ENCODE results near the gene TACC2.

TACC2 gene

DNA sequence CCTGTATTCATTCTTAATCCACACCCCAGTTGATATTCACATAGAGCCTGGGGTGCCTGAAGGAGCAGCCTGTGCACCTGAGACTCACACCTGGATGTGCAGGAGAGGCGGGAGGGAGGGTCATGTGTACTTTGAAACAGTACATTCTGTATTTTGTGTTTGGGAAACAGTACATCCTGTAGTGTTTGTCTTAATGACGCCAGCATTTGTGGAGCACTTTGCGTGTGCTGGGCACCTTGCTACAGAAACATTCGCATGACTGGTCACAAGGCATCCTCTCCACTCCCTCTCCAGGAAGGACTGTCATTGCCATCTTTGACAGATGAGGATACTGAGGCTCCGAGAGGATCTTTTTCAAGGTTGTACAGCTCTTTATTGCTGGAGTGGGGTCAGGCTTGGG, 132.1 kb downstream of the TACC2 start:
- no peak for DNase-seq (ENCODE audit: low spot score)

GRCh38 chr10:122122493-122122892, 133.5 kb downstream of the TACC2 start:
- DNase-seq (ENCODE audit: low spot score) = no peak

DNA sequence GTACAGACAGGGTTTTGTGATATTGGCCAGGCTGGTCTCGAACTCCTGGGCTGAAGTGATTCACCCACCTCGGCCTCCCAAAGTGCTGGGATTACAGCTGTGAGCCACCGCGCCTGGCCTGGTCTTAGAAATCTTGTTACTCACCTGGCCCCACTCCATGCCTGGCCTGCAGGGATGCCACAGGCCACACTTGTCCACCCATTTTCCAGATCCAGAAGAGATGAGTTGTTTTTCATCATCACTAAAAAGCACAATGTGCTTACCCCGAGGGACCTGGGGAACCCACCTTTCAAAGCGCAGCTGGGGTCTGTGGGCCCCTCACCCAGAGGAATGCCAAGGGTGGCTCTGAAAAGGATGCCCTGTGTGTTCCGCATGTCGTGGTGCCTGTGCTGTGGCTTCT, 134.2 kb downstream of the TACC2 start:
- DNase-seq (ENCODE audit: low spot score) = no peak

- DNase-seq (ENCODE audit: low spot score) = no peak
These were observed 135.4 kb downstream of the TACC2 start for GRCh38 chr10:122124342-122124741.

GRCh38 chr10:122124808-122125207, 135.8 kb downstream of the TACC2 start:
- no peak for DNase-seq (ENCODE audit: low spot score)

GRCh38 chr10:122126763-122127659, 138.0 kb downstream of the TACC2 start:
- DNase-seq (ENCODE audit: low spot score) = no peak

DNA sequence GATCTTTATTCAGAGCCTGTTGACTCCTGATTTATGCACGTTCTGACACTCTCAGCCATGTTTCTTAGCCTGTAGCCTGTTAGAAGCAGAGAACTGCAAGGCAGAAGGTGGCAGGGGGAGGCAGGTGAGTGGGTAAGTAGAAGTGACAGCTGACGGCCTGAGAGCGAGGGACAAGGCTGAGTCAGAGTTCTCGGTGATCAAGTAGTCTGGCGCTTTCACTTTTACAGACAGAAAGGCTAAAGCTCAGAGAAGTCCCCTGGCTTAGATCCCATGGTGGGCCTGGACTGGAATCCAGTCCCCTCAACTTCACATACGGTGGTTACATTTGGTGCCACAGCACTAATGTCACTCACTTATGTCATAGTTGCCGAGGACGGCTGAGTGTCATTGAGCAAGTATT, 139.0 kb downstream of the TACC2 start:
- no peak for DNase-seq (ENCODE audit: low spot score)

GRCh38 chr10:122128357-122128756, 139.4 kb downstream of the TACC2 start:
- no peak for DNase-seq (ENCODE audit: low spot score)

GRCh38 chr10:122130474-122131110, 141.6 kb downstream of the TACC2 start:
- DNase-seq (ENCODE audit: low spot score) = no peak

DNA sequence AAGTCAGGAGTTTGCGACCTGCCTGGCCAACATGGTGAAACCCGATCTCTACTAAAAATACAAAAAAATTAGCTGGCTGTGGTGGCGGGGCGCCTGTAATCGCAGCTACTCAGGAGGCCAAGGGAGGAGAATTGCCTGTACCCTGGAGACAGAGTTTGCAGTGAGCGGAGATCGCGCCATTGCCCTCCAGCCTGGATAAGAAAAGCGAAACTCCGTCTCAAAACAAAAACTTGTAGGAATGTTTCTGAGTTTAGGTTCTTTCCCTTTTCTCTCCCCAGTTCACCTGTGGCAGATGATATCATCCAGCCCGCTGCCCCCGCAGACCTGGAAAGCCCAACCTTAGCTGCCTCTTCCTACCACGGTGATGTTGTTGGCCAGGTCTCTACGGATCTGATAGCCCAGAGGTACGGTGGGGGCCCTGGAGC, 143.4 kb downstream of the TACC2 start:
- no peak for DNase-seq (ENCODE audit: low spot score)

- DNase-seq (ENCODE audit: low spot score) = no peak
These were observed 144.1 kb downstream of the TACC2 start for GRCh38 chr10:122132882-122133565.

- DNase-seq (ENCODE audit: low spot score) = no peak
These were observed 146.5 kb downstream of the TACC2 start for GRCh38 chr10:122135251-122136025.

DNA sequence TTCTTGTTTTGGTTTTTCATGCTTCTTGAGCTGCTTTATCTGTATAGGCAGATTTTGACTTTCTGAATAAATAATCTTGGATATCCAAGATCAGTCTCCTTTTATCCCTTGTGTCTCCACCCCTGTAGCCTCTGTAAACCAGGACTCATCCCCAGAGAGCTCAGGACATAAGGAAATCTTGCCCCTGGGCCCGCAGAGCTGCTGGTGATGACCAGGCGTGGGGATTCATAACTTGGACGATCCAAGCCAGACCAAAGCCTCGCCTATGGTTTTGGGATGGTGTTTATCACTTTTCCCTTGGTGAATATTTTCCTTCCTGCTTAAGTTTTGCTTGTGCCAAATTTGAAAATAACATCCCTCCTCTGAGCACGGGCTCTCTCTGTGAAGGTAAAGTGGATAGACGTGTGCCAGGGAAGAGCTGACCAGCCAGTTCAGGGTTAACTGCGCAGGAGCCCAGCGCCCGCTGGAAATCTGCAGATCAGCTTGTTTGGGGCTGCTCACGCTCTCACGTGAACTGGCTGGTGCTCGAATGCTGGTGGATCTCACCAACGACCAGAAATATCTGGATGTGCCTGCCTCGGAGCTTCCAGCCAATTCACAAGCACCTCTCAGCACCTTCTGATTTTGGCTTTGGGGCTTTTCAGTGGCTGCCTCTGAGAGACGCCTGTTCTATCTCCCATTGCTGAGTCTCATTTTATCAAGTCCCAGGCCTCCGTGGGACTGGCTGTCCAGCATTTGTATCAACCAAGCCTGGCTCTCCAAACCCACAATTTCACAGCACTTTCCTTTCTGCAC, 150.1 kb downstream of the TACC2 start:
- no peak for DNase-seq (ENCODE audit: low spot score)

GRCh38 chr10:122139627-122140170, 150.7 kb downstream of the TACC2 start:
- DNase-seq (ENCODE audit: low spot score) = no peak

GRCh38 chr10:122140461-122140902, 151.5 kb downstream of the TACC2 start:
- DNase-seq (ENCODE audit: low spot score) = no peak

DNA sequence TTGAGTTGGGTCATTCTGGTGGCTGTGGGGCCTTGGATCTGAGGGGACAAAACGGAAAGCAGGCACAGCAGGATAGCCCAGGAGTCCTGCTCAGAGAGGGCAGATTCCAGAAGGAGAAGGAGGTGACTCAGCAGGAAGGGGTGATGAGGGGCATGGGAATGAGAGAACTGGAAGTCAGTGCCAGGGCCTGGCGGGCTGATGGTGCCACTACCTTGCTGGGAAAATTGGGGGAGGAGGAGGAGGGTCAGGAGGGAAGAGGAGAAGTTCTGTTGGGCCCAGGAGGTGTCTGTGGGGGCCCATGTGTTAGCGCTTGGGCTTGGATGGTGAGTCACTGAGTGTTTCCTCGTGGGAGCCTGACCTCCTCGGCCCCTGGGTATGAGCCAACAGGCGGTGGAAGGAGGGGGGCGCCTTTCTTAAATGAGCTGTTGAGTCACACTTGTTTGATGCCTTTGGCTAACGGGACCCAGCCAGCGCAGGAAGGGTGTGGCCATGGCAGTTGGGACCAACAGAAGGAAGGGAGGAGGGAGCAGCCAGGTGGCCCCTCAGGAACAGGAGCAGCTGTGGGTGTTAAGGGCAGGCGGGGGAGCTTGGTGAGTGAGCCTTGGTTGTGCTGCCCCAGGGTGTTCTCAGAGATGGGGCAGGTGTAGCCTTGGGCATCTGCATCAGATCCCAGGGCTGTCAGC, 152.1 kb downstream of the TACC2 start:
- DNase-seq (ENCODE audit: low spot score) = no peak

DNA sequence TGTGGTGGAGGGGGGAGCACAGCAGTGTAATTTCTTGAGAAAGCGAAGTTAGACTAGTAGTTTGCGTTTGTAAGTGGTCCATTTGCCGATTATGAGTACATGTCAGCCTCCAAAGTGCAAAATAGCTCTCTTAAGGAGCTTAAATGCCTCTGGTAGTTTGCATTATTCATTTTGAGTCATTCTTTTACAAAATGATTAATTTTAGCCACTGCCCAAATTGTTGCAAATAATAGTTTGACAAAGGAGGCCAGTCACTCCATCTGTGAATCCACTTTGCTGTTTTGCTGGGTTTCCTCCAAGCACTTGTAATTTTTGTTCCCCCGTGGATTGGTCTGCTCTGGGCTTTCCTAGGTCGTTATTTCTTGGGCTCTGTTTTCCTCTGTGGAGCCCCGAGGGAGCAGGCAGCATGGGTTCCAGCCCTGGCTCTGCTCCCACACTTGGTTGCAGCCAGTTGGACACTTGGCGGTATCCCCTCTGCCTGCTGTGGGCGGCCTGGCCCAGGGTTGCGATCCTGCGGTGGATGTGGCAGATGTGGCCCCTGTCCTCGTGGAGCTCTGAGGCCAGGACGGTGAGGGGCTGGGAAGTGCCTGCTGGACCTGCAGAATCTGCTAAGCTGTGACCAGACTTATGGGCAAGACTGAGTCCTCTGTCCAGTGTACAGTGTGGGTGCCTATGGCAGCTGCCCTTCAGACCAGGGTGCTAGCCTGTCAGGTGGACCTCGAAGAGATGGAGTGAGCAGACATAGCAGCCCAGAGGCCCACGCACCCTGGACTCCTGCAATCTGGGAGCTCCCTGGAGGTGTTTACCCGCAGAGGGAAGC, 153.1 kb downstream of the TACC2 start:
- DNase-seq (ENCODE audit: low spot score) = no peak

GRCh38 chr10:122142641-122143237, 153.8 kb downstream of the TACC2 start:
- DNase-seq (ENCODE audit: low spot score) = peak; percentile 51

- DNase-seq (ENCODE audit: low spot score) = no peak
These were observed 154.4 kb downstream of the TACC2 start for GRCh38 chr10:122143238-122143841.

All from germinal center (tissue), 1 donor.